Measurements from ENCODE around the gene ITGAL. TPM values are rescaled to one million over a fixed set of nuclear protein-coding genes. Genes with fewer than 3 reads are reported as not detected.
"Not testable (repeated sequence)": the region's sequence is repeated elsewhere in the genome, so short reads cannot be mapped to it uniquely, and the experiment has no call there.

ITGAL gene
- total and polyA plus RNA-seq, 4 donors, result 4.3 to 11.8 (median 6.9) TPM

DNA sequence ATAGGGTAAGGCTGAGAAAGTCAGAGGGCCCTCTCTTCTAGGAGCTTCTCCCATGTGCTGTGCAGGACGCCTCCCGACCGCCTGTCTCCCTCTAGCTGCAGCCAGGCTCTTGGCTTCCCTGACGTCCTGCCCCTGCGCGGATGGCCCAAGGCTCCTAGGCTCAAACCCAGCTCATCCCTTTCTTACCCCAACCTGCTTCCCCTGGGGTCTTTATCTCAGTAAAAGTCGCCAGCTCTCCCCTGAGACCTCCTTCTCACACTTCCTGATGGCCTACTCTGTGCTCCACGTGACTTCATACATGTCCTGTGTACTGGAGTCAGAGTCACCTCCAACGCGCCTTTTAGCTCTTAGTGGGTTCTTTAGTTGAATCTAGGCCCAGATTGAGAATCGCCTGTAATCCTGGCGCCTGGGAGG is 63.2 kb downstream of the ITGAL start:
- peaks cover 0 to 6% (median 1%) of the 10 kb centered on the region in 4 donors for H3K36me3 ChIP-seq (ENCODE audit: control insufficient read depth in 4 of 4, insufficient read depth in 3 of 4, low read depth in 1 of 4, low read length in 3 of 4)
- WGBS, result 28% methylated on average over 12 of the region's 12 CpGs
- H3K9me3 ChIP-seq (ENCODE audit: control insufficient read depth in 4 of 4, low read length in 3 of 4), result no peaks in the 10 kb centered on the region
- no peaks in the 10 kb centered on the region for H3K27me3 ChIP-seq (ENCODE audit: control insufficient read depth in 4 of 4, insufficient read depth in 4 of 4, low read length in 3 of 4)
- peak; percentile 71 for DNase-seq (ENCODE audit: low spot score)
- peak overlapping the region; percentile 70 to 76 for H3K9ac ChIP-seq (ENCODE audit: low read depth in 1 of 2, low read length in 2 of 2)
- TF ChIP-seq, protein P1, sequence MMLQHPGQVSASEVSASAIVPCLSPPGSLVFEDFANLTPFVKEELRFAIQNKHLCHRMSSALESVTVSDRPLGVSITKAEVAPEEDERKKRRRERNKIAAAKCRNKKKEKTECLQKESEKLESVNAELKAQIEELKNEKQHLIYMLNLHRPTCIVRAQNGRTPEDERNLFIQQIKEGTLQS (IDR thresholded peaks at IDR 0.05), result no peak
- TF ChIP-seq HNF4G (IDR thresholded peaks at IDR 0.05) (no peak), NR2F2 (IDR thresholded peaks at IDR 0.05) (no peak), GABPA (IDR thresholded peaks at IDR 0.05 in 1 of 2, conservative IDR thresholded peaks at IDR 0.05 in 1 of 2) (no peak), FOXA2 (IDR thresholded peaks at IDR 0.05) (no peak), RAD21 (IDR thresholded peaks at IDR 0.05) (peak; percentile 81 to 83), RXRA (IDR thresholded peaks at IDR 0.05) (peak in 1 of 2 donors; percentile 5), HNF4A (conservative IDR thresholded peaks at IDR 0.05) (peak in 1 of 2 donors; percentile 7)
- TF ChIP-seq, protein P2, sequence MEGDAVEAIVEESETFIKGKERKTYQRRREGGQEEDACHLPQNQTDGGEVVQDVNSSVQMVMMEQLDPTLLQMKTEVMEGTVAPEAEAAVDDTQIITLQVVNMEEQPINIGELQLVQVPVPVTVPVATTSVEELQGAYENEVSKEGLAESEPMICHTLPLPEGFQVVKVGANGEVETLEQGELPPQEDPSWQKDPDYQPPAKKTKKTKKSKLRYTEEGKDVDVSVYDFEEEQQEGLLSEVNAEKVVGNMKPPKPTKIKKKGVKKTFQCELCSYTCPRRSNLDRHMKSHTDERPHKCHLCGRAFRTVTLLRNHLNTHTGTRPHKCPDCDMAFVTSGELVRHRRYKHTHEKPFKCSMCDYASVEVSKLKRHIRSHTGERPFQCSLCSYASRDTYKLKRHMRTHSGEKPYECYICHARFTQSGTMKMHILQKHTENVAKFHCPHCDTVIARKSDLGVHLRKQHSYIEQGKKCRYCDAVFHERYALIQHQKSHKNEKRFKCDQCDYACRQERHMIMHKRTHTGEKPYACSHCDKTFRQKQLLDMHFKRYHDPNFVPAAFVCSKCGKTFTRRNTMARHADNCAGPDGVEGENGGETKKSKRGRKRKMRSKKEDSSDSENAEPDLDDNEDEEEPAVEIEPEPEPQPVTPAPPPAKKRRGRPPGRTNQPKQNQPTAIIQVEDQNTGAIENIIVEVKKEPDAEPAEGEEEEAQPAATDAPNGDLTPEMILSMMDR (IDR thresholded peaks at IDR 0.05; ENCODE audit: low read depth, low read length, missing input control), result peak; percentile 69
- TF ChIP-seq, protein P3, sequence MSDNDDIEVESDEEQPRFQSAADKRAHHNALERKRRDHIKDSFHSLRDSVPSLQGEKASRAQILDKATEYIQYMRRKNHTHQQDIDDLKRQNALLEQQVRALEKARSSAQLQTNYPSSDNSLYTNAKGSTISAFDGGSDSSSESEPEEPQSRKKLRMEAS (IDR thresholded peaks at IDR 0.05), result peak; percentile 98
- TF ChIP-seq, protein P4, sequence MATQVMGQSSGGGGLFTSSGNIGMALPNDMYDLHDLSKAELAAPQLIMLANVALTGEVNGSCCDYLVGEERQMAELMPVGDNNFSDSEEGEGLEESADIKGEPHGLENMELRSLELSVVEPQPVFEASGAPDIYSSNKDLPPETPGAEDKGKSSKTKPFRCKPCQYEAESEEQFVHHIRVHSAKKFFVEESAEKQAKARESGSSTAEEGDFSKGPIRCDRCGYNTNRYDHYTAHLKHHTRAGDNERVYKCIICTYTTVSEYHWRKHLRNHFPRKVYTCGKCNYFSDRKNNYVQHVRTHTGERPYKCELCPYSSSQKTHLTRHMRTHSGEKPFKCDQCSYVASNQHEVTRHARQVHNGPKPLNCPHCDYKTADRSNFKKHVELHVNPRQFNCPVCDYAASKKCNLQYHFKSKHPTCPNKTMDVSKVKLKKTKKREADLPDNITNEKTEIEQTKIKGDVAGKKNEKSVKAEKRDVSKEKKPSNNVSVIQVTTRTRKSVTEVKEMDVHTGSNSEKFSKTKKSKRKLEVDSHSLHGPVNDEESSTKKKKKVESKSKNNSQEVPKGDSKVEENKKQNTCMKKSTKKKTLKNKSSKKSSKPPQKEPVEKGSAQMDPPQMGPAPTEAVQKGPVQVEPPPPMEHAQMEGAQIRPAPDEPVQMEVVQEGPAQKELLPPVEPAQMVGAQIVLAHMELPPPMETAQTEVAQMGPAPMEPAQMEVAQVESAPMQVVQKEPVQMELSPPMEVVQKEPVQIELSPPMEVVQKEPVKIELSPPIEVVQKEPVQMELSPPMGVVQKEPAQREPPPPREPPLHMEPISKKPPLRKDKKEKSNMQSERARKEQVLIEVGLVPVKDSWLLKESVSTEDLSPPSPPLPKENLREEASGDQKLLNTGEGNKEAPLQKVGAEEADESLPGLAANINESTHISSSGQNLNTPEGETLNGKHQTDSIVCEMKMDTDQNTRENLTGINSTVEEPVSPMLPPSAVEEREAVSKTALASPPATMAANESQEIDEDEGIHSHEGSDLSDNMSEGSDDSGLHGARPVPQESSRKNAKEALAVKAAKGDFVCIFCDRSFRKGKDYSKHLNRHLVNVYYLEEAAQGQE (IDR thresholded peaks at IDR 0.05), result no peak
- peak overlapping the region; percentile 86 to 99 for H3K27ac ChIP-seq (ENCODE audit: low read depth in 1 of 2, low read length in 2 of 2)
- H3K4me3 ChIP-seq (ENCODE audit: low read depth in 1 of 3, low read length in 3 of 3), result peak overlapping the region; percentile 65 to 94 (median 81)
- peaks cover 6 to 29% (median 18%) of the 10 kb centered on the region in 4 donors for H3K4me1 ChIP-seq (ENCODE audit: control insufficient read depth in 4 of 4, insufficient read depth in 4 of 4, low read length in 3 of 4)

DNA sequence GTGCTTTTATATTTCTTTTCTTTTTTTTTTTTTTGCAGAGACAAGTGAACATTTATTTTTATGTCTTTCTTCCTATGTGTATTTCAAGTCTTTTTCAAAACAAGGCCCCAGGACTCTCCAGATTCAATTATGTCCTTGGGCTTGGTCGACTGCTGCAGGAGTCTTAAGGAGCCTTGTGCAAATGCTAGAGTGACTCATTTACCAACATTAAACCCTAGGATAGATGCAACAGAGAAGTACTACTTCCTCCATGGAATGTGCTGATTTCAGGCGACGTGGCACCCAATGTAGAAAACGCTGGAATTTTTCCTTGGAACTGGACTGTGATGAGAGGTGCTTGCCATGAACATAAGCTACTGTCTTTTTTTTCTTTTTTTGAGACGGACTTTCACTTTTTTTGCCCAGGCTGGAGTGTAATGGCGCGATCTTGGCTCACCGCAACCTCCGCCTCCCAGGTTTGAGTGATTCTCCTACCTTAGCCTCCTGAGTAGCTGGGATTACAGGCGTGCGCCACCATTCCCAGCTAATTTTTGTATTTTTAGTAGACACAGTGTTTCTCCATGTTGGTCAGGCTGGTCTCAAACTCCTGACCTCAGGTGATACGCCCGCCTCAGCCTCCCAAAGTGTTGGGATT is 64.0 kb downstream of the ITGAL start:
- not testable (repeated sequence) for H3K4me3 ChIP-seq (ENCODE audit: low read depth in 1 of 3, low read length in 3 of 3); DNase-seq (ENCODE audit: low spot score); H3K9ac ChIP-seq (ENCODE audit: low read depth in 1 of 2, low read length in 2 of 2); H3K27me3 ChIP-seq (ENCODE audit: control insufficient read depth in 4 of 4, insufficient read depth in 4 of 4, low read length in 3 of 4); H3K27ac ChIP-seq (ENCODE audit: low read depth in 1 of 2, low read length in 2 of 2); H3K36me3 ChIP-seq (ENCODE audit: control insufficient read depth in 4 of 4, insufficient read depth in 3 of 4, low read depth in 1 of 4, low read length in 3 of 4); H3K9me3 ChIP-seq (ENCODE audit: control insufficient read depth in 4 of 4, low read length in 3 of 4)
- H3K4me1 ChIP-seq (ENCODE audit: control insufficient read depth in 4 of 4, insufficient read depth in 4 of 4, low read length in 3 of 4), result peaks cover 3 to 27% (median 12%) of the 10 kb centered on the region in 4 donors
- 95% methylated on average over 13 of the region's 13 CpGs for WGBS
